ENCODE results near the gene DHODH. TPM values are rescaled to one million over a fixed set of nuclear protein-coding genes. Genes with fewer than 3 reads are reported as not detected.

Gene DHODH
- total and polyA plus RNA-seq, 2 donors (not counting 1 experiment from before 2014, with no cell fraction given): 7.4 to 11.3 TPM

DNA sequence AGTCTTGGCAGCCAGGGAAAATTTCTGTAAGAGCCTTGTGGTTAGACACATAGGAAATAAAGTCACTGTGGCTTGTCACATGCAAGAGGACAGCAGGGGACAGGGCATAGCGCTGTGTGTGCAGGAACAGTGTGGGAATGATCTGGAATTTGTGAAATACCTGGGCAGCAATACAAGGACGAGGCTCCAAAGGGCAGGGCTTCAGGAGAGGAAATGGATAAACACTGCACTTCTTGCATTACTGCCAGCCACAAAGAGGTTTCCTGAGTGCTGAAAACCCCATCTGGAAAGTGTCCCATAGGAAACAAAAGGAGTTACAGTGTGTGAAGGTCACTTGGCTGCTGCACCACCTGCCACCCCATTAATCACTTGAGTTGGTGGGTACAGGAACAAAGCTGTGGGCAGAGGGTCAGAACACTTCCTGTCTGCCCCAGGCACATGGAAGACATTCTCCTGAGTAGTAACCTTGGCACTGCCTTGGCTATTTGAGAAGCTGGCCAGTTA is 33.7 kb downstream of the DHODH start:
- ChIA-PET CTCF (interaction anchor here (1.0 kb wide), 1 partner anchor 161 kb away, joined by 3 read pairs; no protein-coding TSS in a partner anchor), POLR2A (no interaction called here)
- no peaks in the 10 kb centered on the region for H3K4me1 ChIP-seq (ENCODE audit: control insufficient read depth in 2 of 2, insufficient read depth in 2 of 2, low read length in 2 of 2)
- intact Hi-C loops (cut with micrococcal nuclease): no loop called here
- H3K4me2 ChIP-seq (replicated peaks; ENCODE audit: low read depth, low read length, poor library complexity, severe bottlenecking): no peak overlapping the region
- Mint-ChIP-seq H3K27ac (no peak overlapping the region), H3K27me3 (no peaks in the 10 kb centered on the region), H3K4me3 (no peak overlapping the region), H3K4me1 (no peaks in the 10 kb centered on the region), H3K9me3 (ENCODE audit: insufficient read depth) (no peaks in the 10 kb centered on the region)
- no peak for TF ChIP-seq EZH2 (IDR thresholded peaks at IDR 0.05; ENCODE audit: borderline replicate concordance, insufficient read depth, low read depth, low read length, poor library complexity, severe bottlenecking)
- TF ChIP-seq, protein P1, sequence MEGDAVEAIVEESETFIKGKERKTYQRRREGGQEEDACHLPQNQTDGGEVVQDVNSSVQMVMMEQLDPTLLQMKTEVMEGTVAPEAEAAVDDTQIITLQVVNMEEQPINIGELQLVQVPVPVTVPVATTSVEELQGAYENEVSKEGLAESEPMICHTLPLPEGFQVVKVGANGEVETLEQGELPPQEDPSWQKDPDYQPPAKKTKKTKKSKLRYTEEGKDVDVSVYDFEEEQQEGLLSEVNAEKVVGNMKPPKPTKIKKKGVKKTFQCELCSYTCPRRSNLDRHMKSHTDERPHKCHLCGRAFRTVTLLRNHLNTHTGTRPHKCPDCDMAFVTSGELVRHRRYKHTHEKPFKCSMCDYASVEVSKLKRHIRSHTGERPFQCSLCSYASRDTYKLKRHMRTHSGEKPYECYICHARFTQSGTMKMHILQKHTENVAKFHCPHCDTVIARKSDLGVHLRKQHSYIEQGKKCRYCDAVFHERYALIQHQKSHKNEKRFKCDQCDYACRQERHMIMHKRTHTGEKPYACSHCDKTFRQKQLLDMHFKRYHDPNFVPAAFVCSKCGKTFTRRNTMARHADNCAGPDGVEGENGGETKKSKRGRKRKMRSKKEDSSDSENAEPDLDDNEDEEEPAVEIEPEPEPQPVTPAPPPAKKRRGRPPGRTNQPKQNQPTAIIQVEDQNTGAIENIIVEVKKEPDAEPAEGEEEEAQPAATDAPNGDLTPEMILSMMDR (IDR thresholded peaks at IDR 0.05): no peak
- H3K27ac ChIP-seq (ENCODE audit: low read length in 2 of 2): no peak overlapping the region
- H4K20me1 ChIP-seq (ENCODE audit: control insufficient read depth, insufficient read depth, low read length, poor library complexity, severe bottlenecking): no peaks in the 10 kb centered on the region
- H3K36me3 ChIP-seq (replicated peaks in 1 of 2; ENCODE audit: control extremely low read depth in 1 of 2, control insufficient read depth in 1 of 2, extremely low read depth in 1 of 2, insufficient read depth in 2 of 2, low read length in 1 of 2): peaks cover 6 to 16% of the 10 kb centered on the region in 2 experiments
- no peak overlapping the region for H3K4me3 ChIP-seq (ENCODE audit: control extremely low read depth in 1 of 5, extremely low read depth in 1 of 5, insufficient read depth in 1 of 5, low read depth in 2 of 5, low read length in 4 of 5)
- no peaks in the 10 kb centered on the region for H3K27me3 ChIP-seq (replicated peaks in 1 of 4; ENCODE audit: control extremely low read depth in 1 of 4, control insufficient read depth in 3 of 4, insufficient read depth in 4 of 4, low read length in 3 of 4)
- no peak for ATAC-seq (ENCODE audit: low read depth)
- WGBS (ENCODE audit: insufficient coverage): 49% methylated on average over 2 of the region's 2 CpGs
- no peak overlapping the region for H2AFZ ChIP-seq (ENCODE audit: insufficient read depth, low read depth, low read length, poor library complexity, severe bottlenecking)
- DNase-seq: no peak
- H3K9me3 ChIP-seq (ENCODE audit: control extremely low read depth in 1 of 3, control insufficient read depth in 2 of 3, insufficient read depth in 1 of 3, low read length in 2 of 3): peaks cover 0 to 1% (median 0%) of the 10 kb centered on the region in 3 donors
- no peak overlapping the region for H3K9ac ChIP-seq (ENCODE audit: low read length)
- H3K79me2 ChIP-seq (ENCODE audit: control insufficient read depth, insufficient read depth, low read length): no peaks in the 10 kb centered on the region

DNA sequence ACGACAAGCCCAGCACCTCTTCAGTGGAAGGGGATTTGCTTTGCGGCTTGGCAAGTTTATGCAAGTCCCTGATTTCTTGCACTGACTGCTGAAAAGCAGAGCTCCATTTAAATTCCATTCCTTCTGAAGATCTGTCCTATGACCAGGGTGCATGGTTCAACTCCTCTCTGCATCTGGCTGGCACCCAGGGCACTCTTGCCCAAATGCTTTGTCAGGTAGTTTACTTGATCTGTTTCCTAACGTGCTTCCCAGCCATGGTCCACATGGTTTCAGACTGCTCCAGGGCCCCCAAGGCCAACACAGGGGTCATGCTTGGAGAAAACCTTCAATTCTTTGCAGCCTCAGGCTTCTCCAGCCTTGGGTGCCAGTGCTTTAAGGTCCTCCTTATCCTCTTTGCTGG is 34.5 kb downstream of the DHODH start:
- Mint-ChIP-seq H3K9me3 (ENCODE audit: insufficient read depth) (no peaks in the 10 kb centered on the region), H3K27ac (no peak overlapping the region), H3K4me3 (no peak overlapping the region), H3K4me1 (no peaks in the 10 kb centered on the region), H3K27me3 (no peaks in the 10 kb centered on the region)
- Histone ChIP-seq H3K27ac (ENCODE audit: low read length in 2 of 2) (no peak overlapping the region), H2AFZ (ENCODE audit: insufficient read depth, low read depth, low read length, poor library complexity, severe bottlenecking) (no peak overlapping the region), H3K79me2 (ENCODE audit: control insufficient read depth, insufficient read depth, low read length) (no peaks in the 10 kb centered on the region), H4K20me1 (ENCODE audit: control insufficient read depth, insufficient read depth, low read length, poor library complexity, severe bottlenecking) (no peaks in the 10 kb centered on the region), H3K36me3 (replicated peaks in 1 of 2; ENCODE audit: control extremely low read depth in 1 of 2, control insufficient read depth in 1 of 2, extremely low read depth in 1 of 2, insufficient read depth in 2 of 2, low read length in 1 of 2) (peaks cover 6 to 16% of the 10 kb centered on the region in 2 experiments), H3K9ac (ENCODE audit: low read length) (no peak overlapping the region), H3K4me1 (ENCODE audit: control insufficient read depth in 2 of 2, insufficient read depth in 2 of 2, low read length in 2 of 2) (no peaks in the 10 kb centered on the region), H3K4me3 (ENCODE audit: control extremely low read depth in 1 of 5, extremely low read depth in 1 of 5, insufficient read depth in 1 of 5, low read depth in 2 of 5, low read length in 4 of 5) (no peak overlapping the region), H3K9me3 (ENCODE audit: control extremely low read depth in 1 of 3, control insufficient read depth in 2 of 3, insufficient read depth in 1 of 3, low read length in 2 of 3) (peaks cover 0 to 1% (median 0%) of the 10 kb centered on the region in 3 donors), H3K27me3 (replicated peaks in 1 of 4; ENCODE audit: control extremely low read depth in 1 of 4, control insufficient read depth in 3 of 4, insufficient read depth in 4 of 4, low read length in 3 of 4) (no peaks in the 10 kb centered on the region), H3K4me2 (replicated peaks; ENCODE audit: low read depth, low read length, poor library complexity, severe bottlenecking) (no peak overlapping the region)
- ChIA-PET CTCF (no interaction called here), POLR2A (no interaction called here)
- no peak for ATAC-seq (ENCODE audit: low read depth)
- no peak for DNase-seq
- intact Hi-C loops (cut with micrococcal nuclease): no loop called here
- TF ChIP-seq, protein P1 (IDR thresholded peaks at IDR 0.05): no peak
- TF ChIP-seq EZH2 (IDR thresholded peaks at IDR 0.05; ENCODE audit: borderline replicate concordance, insufficient read depth, low read depth, low read length, poor library complexity, severe bottlenecking): no peak
- WGBS (ENCODE audit: insufficient coverage): 92% methylated on average over 3 of the region's 3 CpGs

Data from B cell (primary cell).